ENCODE measurements around the gene TBX10. TPM values are rescaled to one million over a fixed set of nuclear protein-coding genes. Genes with fewer than 3 reads are reported as not detected.
A peak's percentile ranks its signal among the peaks of the same experiment; 100 is the strongest.

TBX10 gene
- total RNA-seq, 6 donors from 2014 or later, result not detected

GRCh38 chr11:67609316-67609715, 30.2 kb downstream of the TBX10 start:
- Histone ChIP-seq H3K36me3 (peaks cover 18 to 46% (median 39%) of the 10 kb centered on the region in 4 donors), H3K27me3 (no peaks in the 10 kb centered on the region), H3K9me3 (no peaks in the 10 kb centered on the region), H3K4me1 (peaks cover 21 to 34% (median 29%) of the 10 kb centered on the region in 4 donors), H3K4me3 (no peak overlapping the region), H3K27ac (no peak overlapping the region)
- DNase-seq (peak in 1 of 2 donors; percentile 80), ATAC-seq (ENCODE audit: low FRiP score in 2 of 2) (no peak)
- 91 to 94% methylated on average over 9 to 10 of the region's 10 CpGs for WGBS, 2 donors
- TF ChIP-seq EP300 (IDR thresholded peaks at IDR 0.05), result no peak
- TF ChIP-seq POLR2AphosphoS5 (IDR thresholded peaks at IDR 0.05), result no peak
- no peak for TF ChIP-seq CTCF (IDR thresholded peaks at IDR 0.05)
- no peak for TF ChIP-seq POLR2A (IDR thresholded peaks at IDR 0.05)

GRCh38 chr11:67608486-67608885, 31.1 kb downstream of the TBX10 start:
- Histone ChIP-seq H3K27me3 (no peaks in the 10 kb centered on the region), H3K9me3 (no peaks in the 10 kb centered on the region), H3K36me3 (peaks cover 18 to 46% (median 39%) of the 10 kb centered on the region in 4 donors), H3K27ac (no peak overlapping the region), H3K4me1 (peaks cover 14 to 25% (median 22%) of the 10 kb centered on the region in 4 donors), H3K4me3 (no peak overlapping the region)
- TF ChIP-seq EP300 (IDR thresholded peaks at IDR 0.05) (no peak), POLR2A (IDR thresholded peaks at IDR 0.05) (no peak), POLR2AphosphoS5 (IDR thresholded peaks at IDR 0.05) (no peak), CTCF (IDR thresholded peaks at IDR 0.05) (no peak)
- WGBS, 2 donors, result 80 to 96% methylated on average over 8 of the region's 8 CpGs
- ATAC-seq (ENCODE audit: low FRiP score in 2 of 2) (no peak), DNase-seq (no peak)

- Histone ChIP-seq H3K9me3 (no peaks in the 10 kb centered on the region), H3K27ac (peak overlapping the region in 3 of 4 donors; percentile 80 to 91 (median 90)), H3K4me3 (peak overlapping the region; percentile 86 to 100 (median 92)), H3K36me3 (peaks cover 18 to 42% (median 35%) of the 10 kb centered on the region in 4 donors), H3K4me1 (peaks cover 14 to 24% (median 20%) of the 10 kb centered on the region in 4 donors), H3K27me3 (no peaks in the 10 kb centered on the region)
- DNase-seq (no peak), ATAC-seq (ENCODE audit: low FRiP score in 2 of 2) (no peak)
- 51 to 64% methylated on average over 8 to 9 of the region's 9 CpGs for WGBS, 2 donors
- no peak for TF ChIP-seq EP300 (IDR thresholded peaks at IDR 0.05)
- TF ChIP-seq POLR2AphosphoS5 (IDR thresholded peaks at IDR 0.05), result no peak
- no peak for TF ChIP-seq CTCF (IDR thresholded peaks at IDR 0.05)
- TF ChIP-seq POLR2A (IDR thresholded peaks at IDR 0.05), result no peak
These were observed 32.1 kb downstream of the TBX10 start for GRCh38 chr11:67607507-67607906.

- TF ChIP-seq POLR2AphosphoS5 (IDR thresholded peaks at IDR 0.05) (peak; percentile 93 to 96), POLR2A (IDR thresholded peaks at IDR 0.05) (peak in 3 of 4 donors; percentile 17 to 74 (median 68)), EP300 (IDR thresholded peaks at IDR 0.05) (peak in 1 of 4 donors; percentile 35), CTCF (IDR thresholded peaks at IDR 0.05) (peak; percentile 66 to 97 (median 96))
- no peaks in the 10 kb centered on the region for H3K9me3 ChIP-seq
- WGBS, 2 donors, result 0 to 1% methylated on average over 17 to 58 of the region's 69 CpGs
- no peaks in the 10 kb centered on the region for H3K27me3 ChIP-seq
- H3K27ac ChIP-seq, result peak within 1 kb of the TSS; percentile 80 to 91 (median 88)
- peaks cover 18 to 34% (median 28%) of the 10 kb centered on the region in 4 donors for H3K36me3 ChIP-seq
- H3K4me1 ChIP-seq, result peaks cover 14 to 24% (median 20%) of the 10 kb centered on the region in 4 donors
- peak within 1 kb of the TSS; percentile 86 to 100 (median 92) for H3K4me3 ChIP-seq
- DNase-seq (peak; percentile 98 to 99), ATAC-seq (ENCODE audit: low FRiP score in 2 of 2) (peak; percentile 98 to 99)
These were observed 32.9 kb downstream of the TBX10 start, which contains the start of gene NDUFV1 for GRCh38 chr11:67606492-67607295. Gene NDUFV1 (plus strand): TSS chr11:67606936. CDS start chr11:67607005, 69 bp downstream.

Data from upper lobe of left lung (tissue), 6 donors.